ENCODE data around the gene GSTCD. TPM values are rescaled to one million over a fixed set of nuclear protein-coding genes. Genes with fewer than 3 reads are reported as not detected.

Gene GSTCD
- total RNA-seq, 2 experiments from 2014 or later, result 16.2 to 17.5 TPM

- intact Hi-C loops (cut with micrococcal nuclease), result no loop called here
Measured at GRCh38 chr4:105822061-105822460, 113.5 kb downstream of the GSTCD start.

GRCh38 chr4:105828074-105828473 lies 119.5 kb downstream of the GSTCD start:
- H3K4me3 Mint-ChIP-seq, result no peak overlapping the region
- no peaks in the 10 kb centered on the region for H3K9me3 Mint-ChIP-seq
- intact Hi-C loops (cut with micrococcal nuclease), result no loop called here
- DNase-seq (no peak), ATAC-seq (no peak)
- no peaks in the 10 kb centered on the region for H3K4me1 Mint-ChIP-seq (ENCODE audit: low read depth)
- ChIA-PET CTCF (no interaction called here), POLR2A (no interaction called here)
- H3K27ac Mint-ChIP-seq, result no peak overlapping the region
- TF ChIP-seq CTCF (IDR thresholded peaks at IDR 0.05), result no peak
- peaks cover 18% of the 10 kb centered on the region for H3K36me3 Mint-ChIP-seq (ENCODE audit: low read depth)
- no peaks in the 10 kb centered on the region for H3K27me3 Mint-ChIP-seq

More at GRCh38 chr4:105822061-105822460, 113.5 kb downstream of the GSTCD start:
- ATAC-seq (no peak), DNase-seq (no peak)
- ChIA-PET POLR2A (no interaction called here), CTCF (no interaction called here)
- H3K27ac Mint-ChIP-seq, result no peak overlapping the region
- H3K9me3 Mint-ChIP-seq, result no peaks in the 10 kb centered on the region
- TF ChIP-seq CTCF (IDR thresholded peaks at IDR 0.05), result no peak
- peaks cover 7% of the 10 kb centered on the region for H3K36me3 Mint-ChIP-seq (ENCODE audit: low read depth)
- H3K4me3 Mint-ChIP-seq, result no peak overlapping the region
- no peaks in the 10 kb centered on the region for H3K27me3 Mint-ChIP-seq
- no peaks in the 10 kb centered on the region for H3K4me1 Mint-ChIP-seq (ENCODE audit: low read depth)

DNA sequence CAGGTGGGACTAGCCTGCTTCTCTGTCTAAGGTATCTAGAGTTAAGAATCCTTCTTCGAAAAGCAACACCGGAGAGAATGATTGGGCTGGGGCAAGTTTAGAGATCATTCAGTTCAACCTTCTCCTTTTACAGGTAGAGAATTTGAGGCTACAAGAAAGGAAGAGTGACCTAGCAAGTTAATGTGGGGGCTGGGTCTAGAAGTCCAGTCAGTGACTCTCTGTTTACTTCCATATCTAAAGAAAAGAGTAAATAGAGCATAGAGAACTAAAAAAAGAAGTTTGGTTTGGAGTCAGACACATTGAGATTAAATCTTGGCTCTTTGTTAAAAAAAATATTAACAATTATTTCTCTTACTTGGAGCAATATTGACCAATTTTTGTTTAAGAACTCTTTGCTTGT lies 122.6 kb downstream of the GSTCD start:
- ChIA-PET CTCF (no interaction called here), POLR2A (no interaction called here)
- intact Hi-C loops (cut with micrococcal nuclease), result no loop called here
- Mint-ChIP-seq H3K4me3 (no peak overlapping the region), H3K36me3 (ENCODE audit: low read depth) (peaks cover 21% of the 10 kb centered on the region), H3K4me1 (ENCODE audit: low read depth) (no peaks in the 10 kb centered on the region), H3K27me3 (no peaks in the 10 kb centered on the region), H3K27ac (no peak overlapping the region), H3K9me3 (no peaks in the 10 kb centered on the region)
- no peak for ATAC-seq
- TF ChIP-seq CTCF (IDR thresholded peaks at IDR 0.05), result no peak
- DNase-seq, result no peak

GRCh38 chr4:105835177-105835576 lies 126.6 kb downstream of the GSTCD start:
- no peaks in the 10 kb centered on the region for H3K27me3 Mint-ChIP-seq
- no peak overlapping the region for H3K4me3 Mint-ChIP-seq
- no peaks in the 10 kb centered on the region for H3K9me3 Mint-ChIP-seq
- intact Hi-C loops (cut with micrococcal nuclease), result no loop called here
- CTCF ChIA-PET, result no interaction called here
- H3K4me1 Mint-ChIP-seq (ENCODE audit: low read depth), result no peaks in the 10 kb centered on the region
- DNase-seq (no peak), ATAC-seq (no peak)
- no peak for TF ChIP-seq CTCF (IDR thresholded peaks at IDR 0.05)
- H3K36me3 Mint-ChIP-seq (ENCODE audit: low read depth), result peaks cover 26% of the 10 kb centered on the region
- H3K27ac Mint-ChIP-seq, result no peak overlapping the region
- POLR2A ChIA-PET, result no interaction called here

GRCh38 chr4:105836537-105836936 lies 128.0 kb downstream of the GSTCD start:
- no peak for ATAC-seq
- DNase-seq, result no peak
- H3K9me3 Mint-ChIP-seq, result no peaks in the 10 kb centered on the region
- ChIA-PET POLR2A (no interaction called here), CTCF (no interaction called here)
- H3K4me3 Mint-ChIP-seq, result no peak overlapping the region
- intact Hi-C loops (cut with micrococcal nuclease), result no loop called here
- peaks cover 26% of the 10 kb centered on the region for H3K36me3 Mint-ChIP-seq (ENCODE audit: low read depth)
- H3K4me1 Mint-ChIP-seq (ENCODE audit: low read depth), result no peaks in the 10 kb centered on the region
- H3K27ac Mint-ChIP-seq, result no peak overlapping the region
- no peak for TF ChIP-seq CTCF (IDR thresholded peaks at IDR 0.05)
- H3K27me3 Mint-ChIP-seq, result no peaks in the 10 kb centered on the region
